K562 (cell line): ENCODE data around the gene HOXB6. TPM values are rescaled to one million over a fixed set of nuclear protein-coding genes. Genes with fewer than 3 reads are reported as not detected.

Experiments
- ARID1B ChIP-seq: fragments of 450-650 bp; IDR thresholded peaks from 2 replicates; pipeline ENCODE4 v1.6.1; 2016; ENCODE audit warnings: antibody characterized with exemption, mild to moderate bottlenecking, inconsistent platforms
- BCOR ChIP-seq: fragments of 450-650 bp; IDR thresholded peaks from 2 replicates; pipeline ENCODE4 v1.6.1; 2016
- CTCF ChIP-seq, 3 experiments: IDR thresholded peaks in 2 of 3; conservative IDR thresholded peaks in 1 of 3; 2 replicates each; pipeline ENCODE4 v1.5.1; 2011 to 2012; ENCODE audit warnings: low read length in 3 of 3, mild to moderate bottlenecking in 3 of 3, control low read depth in 2 of 3, improper control_type of control experiment in 1 of 3, inconsistent platforms in 1 of 3, low read depth in 1 of 3, mixed read lengths in 1 of 3, moderate library complexity in 1 of 3; ENCODE audit not compliant: insufficient read depth in 2 of 3
- EP300 ChIP-seq: IDR thresholded peaks from 2 replicates; pipeline ENCODE4 v1.6.1; 2012; ENCODE audit warnings: low read length, improper control_type of control experiment
- FOXM1 ChIP-seq, 2 experiments: fragments of 450-650 bp in 1 of 2; sonication (generic) in 1 of 2; formaldehyde crosslinking in 1 of 2; IDR thresholded peaks; 2 replicates each; pipeline versions ENCODE4 v1.6.1 to v1.9.0; 2017 to 2022; ENCODE audit warnings: low read depth in 2 of 2, mild to moderate bottlenecking in 2 of 2, missing genetic modification reagents in 1 of 2, moderate library complexity in 1 of 2
- NR2F6 ChIP-seq: fragments of 450-650 bp; formaldehyde crosslinking; IDR thresholded peaks from 2 replicates; pipeline ENCODE4 v1.4.0; 2020; ENCODE audit warnings: mild to moderate bottlenecking
- POLR2H ChIP-seq: IDR thresholded peaks from 2 replicates; pipeline ENCODE4 v1.6.1; 2016; ENCODE audit warnings: missing genetic modification characterization, low read depth, mild to moderate bottlenecking, control low read depth, missing compliant biosample characterization, moderate library complexity
- POLR3A ChIP-seq: IDR thresholded peaks from 2 replicates; pipeline ENCODE4 v1.6.1; 2011; ENCODE audit warnings: borderline replicate concordance, mild to moderate bottlenecking, moderate library complexity; ENCODE audit not compliant: insufficient read length, insufficient read depth; ENCODE audit errors: extremely low read depth
- PPARD ChIP-seq: fragments of 250-450 bp; sonication (Bioruptor Pico); IDR thresholded peaks from 2 replicates; pipeline ENCODE4 v1.8.0; 2022; ENCODE audit warnings: inconsistent platforms, mild to moderate bottlenecking, moderate library complexity
- RAD51 ChIP-seq: fragments of 450-650 bp; IDR thresholded peaks from 2 replicates; pipeline ENCODE4 v1.7.1; 2016; ENCODE audit warnings: low read depth, mild to moderate bottlenecking, borderline replicate concordance
- RNF2 ChIP-seq: sonication (generic); IDR thresholded peaks from 2 replicates; pipeline ENCODE4 v1.6.1; 2016
- SMAD1 ChIP-seq: fragments of 150-350 bp; IDR thresholded peaks from 2 replicates; pipeline ENCODE4 v1.6.1; 2014; ENCODE audit warnings: low read length, low read depth; ENCODE audit not compliant: partially characterized antibody
- SPI1 ChIP-seq: IDR thresholded peaks from 2 replicates; pipeline ENCODE4 v1.6.1; 2011; ENCODE audit warnings: low read depth, low read length, control low read depth, borderline replicate concordance
- TAF1 ChIP-seq: IDR thresholded peaks from 2 replicates; pipeline ENCODE4 v1.6.1; 2011; ENCODE audit warnings: mild to moderate bottlenecking, low read length, moderate library complexity; ENCODE audit not compliant: insufficient read depth, control insufficient read depth, severe bottlenecking; ENCODE audit errors: extremely low read depth
- TBP ChIP-seq: optimal IDR thresholded peaks from 2 replicates; pipeline ENCODE3; 2011; ENCODE audit warnings: low read depth, low read length, improper control_type of control experiment
- THRAP3 ChIP-seq: fragments of 450-650 bp; IDR thresholded peaks from 2 replicates; pipeline ENCODE4 v1.6.1; 2016; ENCODE audit warnings: mild to moderate bottlenecking, inconsistent platforms, borderline replicate concordance
- U2AF1 ChIP-seq: fragments of 200-400 bp; formaldehyde crosslinking; optimal IDR thresholded peaks from 2 replicates; pipeline ENCODE3; 2017; ENCODE audit warnings: mild to moderate bottlenecking, low read depth, low read length, moderate library complexity
- YBX1 ChIP-seq: fragments of 450-650 bp; IDR thresholded peaks from 2 replicates; pipeline ENCODE4 v1.7.1; 2016; ENCODE audit warnings: mild to moderate bottlenecking
- ZC3H11A ChIP-seq: IDR thresholded peaks from 2 replicates; pipeline ENCODE4 v1.6.1; 2012; ENCODE audit warnings: low read depth, low read length, improper control_type of control experiment
- ZKSCAN3 ChIP-seq: fragments of 250-450 bp; sonication (Bioruptor Pico); IDR thresholded peaks from 2 replicates; pipeline ENCODE4 v1.4.0; 2020
- ZNF696 ChIP-seq: fragments of 250-450 bp; sonication (Bioruptor Pico); conservative IDR thresholded peaks from 2 replicates; pipeline ENCODE4 v1.4.0; 2020; ENCODE audit warnings: mild to moderate bottlenecking, moderate library complexity
- polyA plus RNA-seq, 8 experiments: library from polyadenylated mRNA; depleted of rRNA in 4 of 8; stranded (reverse) in 5 of 8; unstranded in 3 of 8; fragments of >200 nt; fragmentation: Nextera tagmentation in 2 of 8; fragmentation: Illumina TruSeq in 1 of 8; extraction: Ambion mirVana in 2 of 8; extraction: Trizol in 1 of 8; gene quantifications; 2 replicates each; pipeline versions ENCODE4 v1.2.1 to v1.2.3, GENCODE V29; 2011 to 2014; ENCODE audit warnings: inconsistent platforms in 1 of 8, missing spikeins in 1 of 8
- total RNA-seq, 7 experiments: library from RNA; depleted of rRNA in 6 of 7; stranded (reverse); fragments of >200 nt in 6 of 7; fragmentation: Illumina TruSeq in 2 of 7; extraction: Trizol in 2 of 7; gene quantifications; 2 replicates each; pipeline versions ENCODE4 v1.2.1 to v1.2.3, GENCODE V29; 2011 to 2021; ENCODE audit warnings: low replicate concordance in 1 of 7
- TF ChIP-seq, protein P1 (sequence below): conservative IDR thresholded peaks from 2 replicates; pipeline ENCODE4 v1.6.1; 2011; ENCODE audit warnings: low read depth, mild to moderate bottlenecking, low read length; ENCODE audit not compliant: control insufficient read depth
- TF ChIP-seq, protein P2 (sequence below), 2 experiments: fragments of 450-650 bp; IDR thresholded peaks; 2 replicates each; pipeline ENCODE4 v1.6.1; 2016

Gene HOXB6
- total and polyA plus RNA-seq, 9 of the 15 experiments (the other 6 are each of a cell fraction or from before 2014, with no cell fraction given): 1.2 to 14.8 (median 4.9) TPM

- TF ChIP-seq, protein P1, sequence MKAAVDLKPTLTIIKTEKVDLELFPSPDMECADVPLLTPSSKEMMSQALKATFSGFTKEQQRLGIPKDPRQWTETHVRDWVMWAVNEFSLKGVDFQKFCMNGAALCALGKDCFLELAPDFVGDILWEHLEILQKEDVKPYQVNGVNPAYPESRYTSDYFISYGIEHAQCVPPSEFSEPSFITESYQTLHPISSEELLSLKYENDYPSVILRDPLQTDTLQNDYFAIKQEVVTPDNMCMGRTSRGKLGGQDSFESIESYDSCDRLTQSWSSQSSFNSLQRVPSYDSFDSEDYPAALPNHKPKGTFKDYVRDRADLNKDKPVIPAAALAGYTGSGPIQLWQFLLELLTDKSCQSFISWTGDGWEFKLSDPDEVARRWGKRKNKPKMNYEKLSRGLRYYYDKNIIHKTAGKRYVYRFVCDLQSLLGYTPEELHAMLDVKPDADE: no peak
- TF ChIP-seq RNF2 (0 out of 2 replicates have a peak, but pooled peaks have one; percentile 32), TBP (no peak), FOXM1 (IDR thresholded peaks at IDR 0.05; ENCODE audit: low read depth) (no peak), FOXM1 (CRISPR knock-in tag; IDR thresholded peaks at IDR 0.05; ENCODE audit: low read depth) (no peak), NR2F6 (CRISPR knock-in tag) (no peak), POLR3A (no peak), ZC3H11A (no peak), TAF1 (peak; percentile 40), BCOR (no peak), PPARD (CRISPR knock-in tag) (no peak), SMAD1 (no peak), THRAP3 (no peak), ZNF696 (CRISPR knock-in tag) (no peak), ZKSCAN3 (no peak), POLR2H (no peak), RAD51 (no peak), SPI1 (no peak), U2AF1 (no peak), YBX1 (no peak), EP300 (no peak), CTCF (IDR thresholded peaks at IDR 0.05 in 2 of 3, conservative IDR thresholded peaks at IDR 0.05 in 1 of 3; ENCODE audit: insufficient read depth in 2 of 3, low read depth in 1 of 3, low read length in 3 of 3) (no peak), ARID1B (0 out of 2 replicates have a peak, but pooled peaks have one; percentile 6)
- TF ChIP-seq, protein P2, sequence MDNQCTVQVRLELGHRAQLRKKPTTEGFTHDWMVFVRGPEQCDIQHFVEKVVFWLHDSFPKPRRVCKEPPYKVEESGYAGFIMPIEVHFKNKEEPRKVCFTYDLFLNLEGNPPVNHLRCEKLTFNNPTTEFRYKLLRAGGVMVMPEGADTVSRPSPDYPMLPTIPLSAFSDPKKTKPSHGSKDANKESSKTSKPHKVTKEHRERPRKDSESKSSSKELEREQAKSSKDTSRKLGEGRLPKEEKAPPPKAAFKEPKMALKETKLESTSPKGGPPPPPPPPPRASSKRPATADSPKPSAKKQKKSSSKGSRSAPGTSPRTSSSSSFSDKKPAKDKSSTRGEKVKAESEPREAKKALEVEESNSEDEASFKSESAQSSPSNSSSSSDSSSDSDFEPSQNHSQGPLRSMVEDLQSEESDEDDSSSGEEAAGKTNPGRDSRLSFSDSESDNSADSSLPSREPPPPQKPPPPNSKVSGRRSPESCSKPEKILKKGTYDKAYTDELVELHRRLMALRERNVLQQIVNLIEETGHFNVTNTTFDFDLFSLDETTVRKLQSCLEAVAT (IDR thresholded peaks at IDR 0.05): peak; percentile 39 to 73; a peak in 2 of 4 replicates
Measured at GRCh38 chr17:48576479-48577309, 28.1 kb downstream of the HOXB6 start (continued).
